B cell (primary cell): ENCODE measurements around the gene CHPF2. TPM values are rescaled to one million over a fixed set of nuclear protein-coding genes. Genes with fewer than 3 reads are reported as not detected.

ENCODE experiments used
- ATAC-seq: fragments of 200-7000 bp; cut with Tn5 transposase; one replicate; pipeline ENCODE4 v1.10.0; 2021; ENCODE audit warnings: low read depth, mild to moderate bottlenecking, moderate number of reproducible peaks, moderate library complexity
- CTCF ChIA-PET: fragments of 350-600 bp; sonication (Branson Sonifier 250); formaldehyde crosslinking; loops from one replicate; lab custom pipeline; 2021; ENCODE audit warnings: antibody characterized with exemption, inconsistent platforms; lab: Charles Lee
- POLR2A ChIA-PET: fragments of 350-600 bp; sonication (Branson Sonifier 250); formaldehyde crosslinking; loops from one replicate; lab custom pipeline; 2021; ENCODE audit warnings: antibody characterized with exemption; lab: Charles Lee
- DNase-seq: peaks from one replicate; pipeline ENCODE4 v3.0.0; 2013
- H2AFZ ChIP-seq: 2 replicates; pipeline ENCODE4 v1.6.1; 2012; ENCODE audit warnings: mild to moderate bottlenecking, low read depth, low read length; ENCODE audit not compliant: insufficient read depth, poor library complexity, severe bottlenecking
- H3K27ac ChIP-seq, 2 donors: 1 replicate in 1 of 2; 2 replicates in 1 of 2; pipeline ENCODE4 v1.5.1; 2012 to 2013; ENCODE audit warnings: low read length in 2 of 2, mild to moderate bottlenecking in 2 of 2, moderate library complexity in 1 of 2
- H3K27me3 ChIP-seq, 4 experiments: fragments of 200-600 bp in 1 of 4; sonication (generic) in 1 of 4; replicated peaks in 1 of 4; 1 replicate in 2 of 4; 2 replicates in 2 of 4; pipeline versions ENCODE4 v1.6.1 to v1.7.0; 2013 to 2016; ENCODE audit warnings: low read length in 3 of 4, mild to moderate bottlenecking in 2 of 4, mixed read lengths in 1 of 4, moderate library complexity in 1 of 4; ENCODE audit not compliant: insufficient read depth in 4 of 4, control insufficient read depth in 3 of 4; ENCODE audit errors: control extremely low read depth in 1 of 4
- H3K36me3 ChIP-seq, 2 experiments: replicated peaks in 1 of 2; 1 replicate in 1 of 2; 2 replicates in 1 of 2; pipeline versions ENCODE4 v1.6.1 to v1.7.1; 2013; ENCODE audit warnings: low read length in 1 of 2; ENCODE audit not compliant: insufficient read depth in 2 of 2, control insufficient read depth in 1 of 2; ENCODE audit errors: control extremely low read depth in 1 of 2, extremely low read depth in 1 of 2
- H3K4me1 ChIP-seq, 2 donors: fragments of 200-600 bp in 1 of 2; sonication (generic) in 1 of 2; 1 replicate in 1 of 2; 2 replicates in 1 of 2; pipeline versions ENCODE4 v1.5.1 to v1.6.1; 2013 to 2017; ENCODE audit warnings: low read length in 2 of 2; ENCODE audit not compliant: control insufficient read depth in 2 of 2, insufficient read depth in 2 of 2
- H3K4me2 ChIP-seq: replicated peaks from 2 replicates; pipeline ENCODE3; 2012; ENCODE audit warnings: mild to moderate bottlenecking, low read depth, low read length; ENCODE audit not compliant: poor library complexity, severe bottlenecking
- H3K4me3 ChIP-seq, 5 experiments: fragments of 200-600 bp in 1 of 5; sonication (generic) in 1 of 5; 1 replicate in 3 of 5; 2 replicates in 2 of 5; pipeline versions ENCODE4 v1.5.1 to v1.7.0; 2011 to 2016; ENCODE audit warnings: low read length in 4 of 5, mild to moderate bottlenecking in 4 of 5, low read depth in 2 of 5, control low read depth in 1 of 5, moderate library complexity in 1 of 5; ENCODE audit not compliant: insufficient read depth in 1 of 5; ENCODE audit errors: control extremely low read depth in 1 of 5, extremely low read depth in 1 of 5
- H3K79me2 ChIP-seq: fragments of 200-600 bp; sonication (generic); one replicate; pipeline ENCODE4 v1.6.0; 2016; ENCODE audit warnings: low read length; ENCODE audit not compliant: control insufficient read depth, insufficient read depth
- H3K9ac ChIP-seq: fragments of 200-600 bp; sonication (generic); 2 replicates; pipeline ENCODE4 v1.6.1; 2017; ENCODE audit warnings: mild to moderate bottlenecking, low read length, moderate library complexity
- H3K9me3 ChIP-seq, 3 donors: one replicate each; pipeline versions ENCODE4 v1.6.1 to v1.7.1; 2013; ENCODE audit warnings: low read length in 2 of 3; ENCODE audit not compliant: control insufficient read depth in 2 of 3, insufficient read depth in 1 of 3; ENCODE audit errors: control extremely low read depth in 1 of 3
- H4K20me1 ChIP-seq: 2 replicates; pipeline ENCODE4 v1.6.0; 2012; ENCODE audit warnings: mild to moderate bottlenecking, low read length; ENCODE audit not compliant: insufficient read depth, control insufficient read depth, poor library complexity, severe bottlenecking
- H3K27ac Mint-ChIP-seq: one replicate; pipeline ENCODE4 v1.8.0; 2021; ENCODE audit warnings: mixed read lengths
- H3K27me3 Mint-ChIP-seq: one replicate; pipeline ENCODE4 v1.8.0; 2021; ENCODE audit warnings: mixed read lengths
- H3K4me1 Mint-ChIP-seq: one replicate; pipeline ENCODE4 v1.8.0; 2021; ENCODE audit warnings: mixed read lengths
- H3K4me3 Mint-ChIP-seq: one replicate; pipeline ENCODE4 v1.8.0; 2021; ENCODE audit warnings: mixed read lengths
- H3K9me3 Mint-ChIP-seq: one replicate; pipeline ENCODE4 v1.8.0; 2022; ENCODE audit warnings: mixed read lengths; ENCODE audit not compliant: insufficient read depth
- EZH2 ChIP-seq: IDR thresholded peaks from 2 replicates; pipeline ENCODE4 v1.6.1; 2012; ENCODE audit warnings: borderline replicate concordance, low read depth, mild to moderate bottlenecking, moderate library complexity, low read length; ENCODE audit not compliant: insufficient read depth, poor library complexity, severe bottlenecking
- WGBS: methylation state at CpG from one replicate; pipeline ENCODE4 v1.1.5; 2013; ENCODE audit warnings: missing lambda C conversion rate; ENCODE audit not compliant: insufficient coverage; 5-methylcytosine and 5-hydroxymethylcytosine counted together
- intact Hi-C: fragments of 100-400 bp; cut with micrococcal nuclease; formaldehyde crosslinking; loops from one replicate; pipeline ENCODE4 v1.10.0; 2022
- polyA plus RNA-seq: library from polyadenylated mRNA; depleted of rRNA; stranded (reverse); fragments of >200 nt; gene quantifications from 2 replicates; pipeline ENCODE4 v1.2.3, GENCODE V29; 2012
- total RNA-seq, 2 donors: library from RNA; stranded (reverse); fragments of 120-200 nt in 1 of 2; gene quantifications; 1 replicate in 1 of 2; 2 replicates in 1 of 2; pipeline versions ENCODE4 v1.2.3 to v1.2.4, GENCODE V29; 2013 to 2022
- TF ChIP-seq, protein P1 (sequence below): fragments of 200-600 bp; IDR thresholded peaks from one replicate; pipeline ENCODE4 v1.8.0; 2022; ENCODE audit warnings: antibody characterized with exemption, mild to moderate bottlenecking

The CHPF2 gene
- total and polyA plus RNA-seq, 2 donors (not counting 1 experiment from before 2014, with no cell fraction given) = 39.4 to 39.9 TPM

DNA sequence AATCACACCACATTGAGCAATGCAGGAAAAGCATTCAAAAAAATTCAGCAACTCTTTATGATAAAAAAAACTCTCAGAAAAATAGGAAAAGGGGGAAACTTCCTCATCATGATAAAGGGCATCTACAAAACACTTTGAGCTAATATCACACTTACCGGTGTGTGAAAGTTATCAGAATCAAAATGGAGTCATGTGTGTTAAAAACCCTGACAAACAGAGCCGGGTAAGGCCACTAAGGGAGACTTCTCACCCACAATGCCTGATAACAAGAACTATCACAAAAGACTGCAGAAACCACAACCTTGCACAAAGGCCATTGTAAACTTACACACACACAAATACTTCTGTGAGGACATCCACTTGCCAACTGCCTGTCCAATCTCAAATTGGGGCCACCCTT, 51.0 kb downstream of the CHPF2 start:
- peaks cover 0 to 22% (median 3%) of the 10 kb centered on the region in 4 experiments for H3K27me3 ChIP-seq
- Mint-ChIP-seq H3K27me3 (peaks cover 59% of the 10 kb centered on the region), H3K4me1 (no peaks in the 10 kb centered on the region), H3K4me3 (no peak overlapping the region), H3K27ac (no peak overlapping the region), H3K9me3 (no peaks in the 10 kb centered on the region)
- H3K79me2 ChIP-seq = no peaks in the 10 kb centered on the region
- no peak for DNase-seq
- intact Hi-C loops = no loop called here
- H3K27ac ChIP-seq = no peak overlapping the region
- H3K4me1 ChIP-seq = no peaks in the 10 kb centered on the region
- ATAC-seq = no peak
- H3K4me3 ChIP-seq = no peak overlapping the region
- H3K4me2 ChIP-seq = no peak overlapping the region
- ChIA-PET CTCF (no interaction called here), POLR2A (no interaction called here)
- H3K9ac ChIP-seq = no peak overlapping the region
- H3K9me3 ChIP-seq = peaks cover 0 to 4% (median 0%) of the 10 kb centered on the region in 3 donors
- no peak overlapping the region for H2AFZ ChIP-seq
- H4K20me1 ChIP-seq = no peaks in the 10 kb centered on the region
- no peaks in the 10 kb centered on the region for H3K36me3 ChIP-seq
- TF ChIP-seq, protein P1, sequence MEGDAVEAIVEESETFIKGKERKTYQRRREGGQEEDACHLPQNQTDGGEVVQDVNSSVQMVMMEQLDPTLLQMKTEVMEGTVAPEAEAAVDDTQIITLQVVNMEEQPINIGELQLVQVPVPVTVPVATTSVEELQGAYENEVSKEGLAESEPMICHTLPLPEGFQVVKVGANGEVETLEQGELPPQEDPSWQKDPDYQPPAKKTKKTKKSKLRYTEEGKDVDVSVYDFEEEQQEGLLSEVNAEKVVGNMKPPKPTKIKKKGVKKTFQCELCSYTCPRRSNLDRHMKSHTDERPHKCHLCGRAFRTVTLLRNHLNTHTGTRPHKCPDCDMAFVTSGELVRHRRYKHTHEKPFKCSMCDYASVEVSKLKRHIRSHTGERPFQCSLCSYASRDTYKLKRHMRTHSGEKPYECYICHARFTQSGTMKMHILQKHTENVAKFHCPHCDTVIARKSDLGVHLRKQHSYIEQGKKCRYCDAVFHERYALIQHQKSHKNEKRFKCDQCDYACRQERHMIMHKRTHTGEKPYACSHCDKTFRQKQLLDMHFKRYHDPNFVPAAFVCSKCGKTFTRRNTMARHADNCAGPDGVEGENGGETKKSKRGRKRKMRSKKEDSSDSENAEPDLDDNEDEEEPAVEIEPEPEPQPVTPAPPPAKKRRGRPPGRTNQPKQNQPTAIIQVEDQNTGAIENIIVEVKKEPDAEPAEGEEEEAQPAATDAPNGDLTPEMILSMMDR = no peak
- TF ChIP-seq EZH2 = no peak
- WGBS = 100% methylated on average over 1 of the region's 2 CpGs

DNA sequence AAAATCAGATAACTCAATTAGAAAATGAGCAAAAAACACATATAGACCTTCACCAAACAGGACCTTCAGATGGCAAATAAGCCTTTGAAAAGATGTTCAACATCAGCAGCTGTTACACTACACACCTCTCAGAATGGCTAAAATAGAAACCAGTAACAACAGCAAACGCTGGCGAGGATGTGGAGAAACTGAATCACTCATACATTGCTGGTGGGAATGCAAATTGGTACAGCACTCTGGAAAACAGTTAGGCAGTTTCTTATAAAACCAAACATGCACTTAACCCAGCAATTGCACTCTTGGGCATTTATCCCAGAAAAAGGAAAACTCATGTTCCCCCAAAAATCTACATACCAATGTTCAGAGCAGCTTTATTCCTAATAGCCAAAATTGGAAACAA, 53.9 kb downstream of the CHPF2 start:
- H3K27ac Mint-ChIP-seq = no peak overlapping the region
- DNase-seq = no peak
- Histone ChIP-seq H3K9ac (no peak overlapping the region), H3K27ac (no peak overlapping the region), H3K4me2 (no peak overlapping the region), H2AFZ (no peak overlapping the region), H3K27me3 (peaks cover 0 to 7% (median 3%) of the 10 kb centered on the region in 4 experiments), H3K4me1 (no peaks in the 10 kb centered on the region), H3K9me3 (peaks cover 0 to 4% (median 0%) of the 10 kb centered on the region in 3 donors), H3K79me2 (no peaks in the 10 kb centered on the region), H3K4me3 (no peak overlapping the region), H4K20me1 (no peaks in the 10 kb centered on the region), H3K36me3 (no peaks in the 10 kb centered on the region)
- CTCF ChIA-PET = interaction anchor here (0.7 kb wide), 1 partner anchor 82 kb away, joined by 5 read pairs; no protein-coding TSS in a partner anchor
- no peak overlapping the region for H3K4me3 Mint-ChIP-seq
- no peaks in the 10 kb centered on the region for H3K9me3 Mint-ChIP-seq
- no peaks in the 10 kb centered on the region for H3K4me1 Mint-ChIP-seq
- H3K27me3 Mint-ChIP-seq = peaks cover 32% of the 10 kb centered on the region
- no CpG with 5 or more reads among the region's 2 CpGs for WGBS
- TF ChIP-seq EZH2 = no peak
- TF ChIP-seq, protein P1 = no peak
- ATAC-seq = no peak
- intact Hi-C loops = no loop called here
- POLR2A ChIA-PET = no interaction called here

Other genes with a start within 250 kb of the CHPF2 start
- gene NOS3, start 241.5 kb upstream of the CHPF2 start, total RNA-seq = 0.39 TPM in 1 of 2 replicates, not detected in the other
- 0.54 and 0.75 TPM in 2 replicates for gene NOS3, start 241.5 kb upstream of the CHPF2 start, polyA plus RNA-seq
- 4.2 and 5.1 TPM in 2 replicates for gene ATG9B, start 208.0 kb upstream of the CHPF2 start, total RNA-seq
- gene ATG9B, start 208.0 kb upstream of the CHPF2 start, polyA plus RNA-seq = 7.2 and 10.2 TPM in 2 replicates
- 64.7 and 69.7 TPM in 2 replicates for gene ABCB8, start 204.0 kb upstream of the CHPF2 start, total RNA-seq
- gene ABCB8, start 204.0 kb upstream of the CHPF2 start, polyA plus RNA-seq = 29.5 and 41.4 TPM in 2 replicates
- 2.9 and 4.8 TPM in 2 replicates for gene ASIC3, start 184.0 kb upstream of the CHPF2 start, total RNA-seq
- gene ASIC3, start 184.0 kb upstream of the CHPF2 start, polyA plus RNA-seq = 5.0 and 6.3 TPM in 2 replicates
- 8.2 and 8.9 TPM in 2 replicates for gene CDK5, start 174.6 kb upstream of the CHPF2 start, total RNA-seq
- 4.5 and 8.4 TPM in 2 replicates for gene CDK5, start 174.6 kb upstream of the CHPF2 start, polyA plus RNA-seq
- 106 and 113 TPM in 2 replicates for gene SLC4A2, start 172.9 kb upstream of the CHPF2 start, total RNA-seq
- 82.8 and 103 TPM in 2 replicates for gene SLC4A2, start 172.9 kb upstream of the CHPF2 start, polyA plus RNA-seq
- 119 and 120 TPM in 2 replicates for gene FASTK, start 151.7 kb upstream of the CHPF2 start, total RNA-seq
- gene FASTK, start 151.7 kb upstream of the CHPF2 start, polyA plus RNA-seq = 251 and 258 TPM in 2 replicates
- 44.4 and 49.2 TPM in 2 replicates for gene TMUB1, start 149.0 kb upstream of the CHPF2 start, total RNA-seq
- 81.9 and 102 TPM in 2 replicates for gene TMUB1, start 149.0 kb upstream of the CHPF2 start, polyA plus RNA-seq
- 20.2 and 21.1 TPM in 2 replicates for gene AGAP3, start 146.0 kb upstream of the CHPF2 start, total RNA-seq
- gene AGAP3, start 146.0 kb upstream of the CHPF2 start, polyA plus RNA-seq = 15.2 and 22.3 TPM in 2 replicates
- gene GBX1, start 64.8 kb upstream of the CHPF2 start, total RNA-seq = not detected in 2 replicates
- gene GBX1, start 64.8 kb upstream of the CHPF2 start, polyA plus RNA-seq = not detected in 2 replicates
- not detected in 2 replicates for gene ASB10, start 45.2 kb upstream of the CHPF2 start, total RNA-seq
- gene ASB10, start 45.2 kb upstream of the CHPF2 start, polyA plus RNA-seq = not detected in 2 replicates
- 3.1 and 4.2 TPM in 2 replicates for gene H2BK1, start 22.0 kb upstream of the CHPF2 start, total RNA-seq
- not detected in 2 replicates for gene H2BK1, start 22.0 kb upstream of the CHPF2 start, polyA plus RNA-seq
- 27.1 and 30.2 TPM in 2 replicates for gene ABCF2, start 5.3 kb upstream of the CHPF2 start, total RNA-seq
- gene ABCF2, start 5.3 kb upstream of the CHPF2 start, polyA plus RNA-seq = 12.5 and 16.1 TPM in 2 replicates
- gene SMARCD3, start 16.2 kb downstream of the CHPF2 start, total RNA-seq = 0.29 TPM in 1 of 2 replicates, not detected in the other
- gene SMARCD3, start 16.2 kb downstream of the CHPF2 start, polyA plus RNA-seq = 1.0 and 1.4 TPM in 2 replicates
- 95.4 and 104 TPM in 2 replicates for gene NUB1, start 109.3 kb downstream of the CHPF2 start, total RNA-seq
- 55.0 and 65.2 TPM in 2 replicates for gene NUB1, start 109.3 kb downstream of the CHPF2 start, polyA plus RNA-seq
- 1.4 and 1.7 TPM in 2 replicates for gene WDR86, start 177.6 kb downstream of the CHPF2 start, total RNA-seq
- 1.5 and 2.4 TPM in 2 replicates for gene WDR86, start 177.6 kb downstream of the CHPF2 start, polyA plus RNA-seq
- gene CRYGN, start 207.7 kb downstream of the CHPF2 start, total RNA-seq = not detected in 2 replicates
- gene CRYGN, start 207.7 kb downstream of the CHPF2 start, polyA plus RNA-seq = not detected in 2 replicates